HepG2 (cell line): ENCODE data around the gene TTF2. TPM values are rescaled to one million over a fixed set of nuclear protein-coding genes. Genes with fewer than 3 reads are reported as not detected.

Experiments used
- ATAC-seq: fragments of 200-7000 bp; cut with Tn5 transposase; 3 replicates; pipeline ENCODE4 v1.9.1; 2020; ENCODE audit warnings: mild to moderate bottlenecking, moderate library complexity
- BruUV-seq: library from RNA; stranded (reverse); fragments of 400-500 nt; replicated peaks from 2 replicates; lab custom pipeline; 2021; lab: Mats Ljungman, UMichigan
- CTCF ChIA-PET: fragments of 300-600 bp; formaldehyde crosslinking; extraction: SDS; loops from one replicate; lab custom pipeline; 2021; ENCODE audit warnings: low total read pairs, inconsistent platforms, low intra/inter-chr PET ratio; lab: Yijun Ruan, JAX
- POLR2A ChIA-PET: fragments of 350-600 bp; sonication (Branson Sonifier 250); formaldehyde crosslinking; loops from one replicate; lab custom pipeline; 2020; ENCODE audit warnings: antibody characterized with exemption, inconsistent platforms; lab: Yijun Ruan, JAX
- DNase-seq: peaks from one replicate; pipeline ENCODE4 v3.0.0-alpha.2; 2015; ENCODE audit warnings: low spot score
- FAIRE-seq: peaks from 3 replicates; lab custom pipeline; 2011; peaks lifted over from hg19 to GRCh38; lab: Jason Lieb, UNC
- H2AFZ ChIP-seq: one replicate; pipeline ENCODE4 v1.6.1; 2011; ENCODE audit warnings: low read length, inconsistent platforms
- H3K27ac ChIP-seq: fragments of 300-600 bp; 3 replicates; pipeline ENCODE4 v1.8.0; 2011; ENCODE audit warnings: mixed run types, mild to moderate bottlenecking, mixed read lengths, low read length, inconsistent platforms; ENCODE audit not compliant: insufficient read depth; ENCODE audit errors: extremely low read length
- H3K27me3 ChIP-seq, 2 experiments: fragments of 200-600 bp in 1 of 2; 2 replicates in 1 of 2; 3 replicates in 1 of 2; pipeline versions ENCODE4 v1.6.0 to v1.8.0; 2011; ENCODE audit warnings: low read length in 2 of 2, mild to moderate bottlenecking in 2 of 2, moderate library complexity in 2 of 2, inconsistent platforms in 1 of 2; ENCODE audit not compliant: insufficient read depth in 2 of 2, control insufficient read depth in 1 of 2
- H3K36me3 ChIP-seq, 2 experiments: fragments of 200-600 bp in 1 of 2; replicated peaks in 1 of 2; 2 replicates in 1 of 2; 3 replicates in 1 of 2; pipeline versions ENCODE4 v1.5.1 to v1.8.0; 2011; ENCODE audit warnings: low read length in 2 of 2, inconsistent platforms in 1 of 2; ENCODE audit not compliant: insufficient read depth in 2 of 2, control insufficient read depth in 1 of 2
- H3K4me1 ChIP-seq: 2 replicates; pipeline ENCODE4 v1.5.1; 2012; ENCODE audit warnings: low read length, inconsistent platforms; ENCODE audit not compliant: insufficient read depth
- H3K4me2 ChIP-seq: 2 replicates; pipeline ENCODE4 v1.6.0; 2011; ENCODE audit warnings: low read depth, low read length, inconsistent platforms
- H3K4me3 ChIP-seq, 3 experiments: fragments of 200-600 bp in 1 of 3; sonication (generic), shearing (Covaris generic) in 1 of 3; replicated peaks in 1 of 3; 2 replicates each; pipeline ENCODE4 v1.5.1; 2011 to 2016; ENCODE audit warnings: low read length in 3 of 3, inconsistent platforms in 2 of 3, low read depth in 2 of 3, mild to moderate bottlenecking in 2 of 3, control low read depth in 1 of 3, mixed read lengths in 1 of 3; ENCODE audit not compliant: insufficient read depth in 1 of 3
- H3K79me2 ChIP-seq: one replicate; pipeline ENCODE4 v1.6.1; 2011; ENCODE audit warnings: low read length, inconsistent platforms; ENCODE audit not compliant: insufficient read depth
- H3K9ac ChIP-seq: 2 replicates; pipeline ENCODE4 v1.6.0; 2011; ENCODE audit warnings: mild to moderate bottlenecking, low read depth, low read length, inconsistent platforms; ENCODE audit not compliant: insufficient read depth
- H3K9me3 ChIP-seq: 2 replicates; pipeline ENCODE4 v1.5.1; 2012; ENCODE audit warnings: mild to moderate bottlenecking, low read length
- H4K20me1 ChIP-seq: 2 replicates; pipeline ENCODE4 v1.6.0; 2011; ENCODE audit warnings: inconsistent platforms, mild to moderate bottlenecking, low read length, moderate library complexity; ENCODE audit not compliant: insufficient read depth
- AHR ChIP-seq: IDR thresholded peaks from 2 replicates; pipeline ENCODE4 v1.6.1; 2018; ENCODE audit warnings: missing genetic modification reagents, missing compliant biosample characterization
- CSRNP2 ChIP-seq: sonication (generic); formaldehyde crosslinking; conservative IDR thresholded peaks from 2 replicates; pipeline ENCODE4 v1.8.0; 2022; ENCODE audit warnings: low read depth, missing genetic modification reagents
- IKZF1 ChIP-seq: fragments of 450-650 bp; IDR thresholded peaks from 2 replicates; pipeline ENCODE4 v1.7.1; 2016
- SP140L ChIP-seq: sonication (generic); formaldehyde crosslinking; IDR thresholded peaks from 2 replicates; pipeline ENCODE4 v1.4.0; 2020; ENCODE audit warnings: missing genetic modification reagents, borderline replicate concordance
- TCF12 ChIP-seq, 2 experiments: fragments of 450-650 bp in 1 of 2; sonication (generic) in 1 of 2; formaldehyde crosslinking in 1 of 2; IDR thresholded peaks; 2 replicates each; pipeline versions ENCODE4 v1.6.1 to v1.8.0; 2017 to 2022; ENCODE audit warnings: antibody characterized with exemption in 1 of 2, mild to moderate bottlenecking in 1 of 2, missing genetic modification reagents in 1 of 2, moderate library complexity in 1 of 2
- TOE1 ChIP-seq: sonication (generic); formaldehyde crosslinking; IDR thresholded peaks from 2 replicates; pipeline ENCODE4 v1.4.0; 2020; ENCODE audit warnings: mild to moderate bottlenecking, missing genetic modification reagents
- ZNF335 ChIP-seq: sonication (generic); formaldehyde crosslinking; IDR thresholded peaks from 2 replicates; pipeline ENCODE4 v1.4.0; 2020; ENCODE audit warnings: missing genetic modification reagents
- ZNF501 ChIP-seq: sonication (generic); formaldehyde crosslinking; IDR thresholded peaks from 2 replicates; pipeline ENCODE4 v1.5.1; 2020; ENCODE audit warnings: mild to moderate bottlenecking, moderate library complexity, missing genetic modification reagents
- WGBS: methylation state at CpG from one replicate; pipeline ENCODE4 v1.1.6; 2017; ENCODE audit warnings: low lambda C conversion rate; 5-methylcytosine and 5-hydroxymethylcytosine counted together
- in situ Hi-C: cut with HindIII; loops from 2 replicates; pipeline ENCODE4 v1.10.0; 2017; ENCODE audit warnings: low pct_unique_long_range_greater_than_20kb; ENCODE audit not compliant: extremely low pct_ligation_motif_present
- intact Hi-C: fragments of 100-400 bp; cut with micrococcal nuclease; formaldehyde crosslinking; loops from one replicate; pipeline ENCODE4 v1.10.0; 2022; ENCODE audit not compliant: unreplicated experiment
- polyA plus RNA-seq, 8 experiments: library from polyadenylated mRNA; depleted of rRNA in 3 of 8; stranded (reverse) in 7 of 8; unstranded in 1 of 8; fragments of >200 nt; fragmentation: Illumina TruSeq in 4 of 8; extraction: Trizol in 4 of 8; gene quantifications; 2 replicates each; pipeline versions ENCODE4 v1.2.1 to v1.2.3, GENCODE V29; 2011 to 2016; ENCODE audit warnings: low read depth in 4 of 8, missing spikeins in 1 of 8, mixed read lengths in 1 of 8; ENCODE audit not compliant: insufficient read depth in 1 of 8
- total RNA-seq, 5 experiments: library from RNA; depleted of rRNA; stranded (reverse); fragments of >200 nt; fragmentation: Illumina TruSeq; extraction: Trizol; gene quantifications; 2 replicates each; pipeline ENCODE4 v1.2.3, GENCODE V29; 2016; ENCODE audit warnings: low read depth in 1 of 5
- TF ChIP-seq, protein P1 (sequence below): sonication (generic); formaldehyde crosslinking; IDR thresholded peaks from 2 replicates; pipeline ENCODE4 v1.8.1; 2022; ENCODE audit warnings: mild to moderate bottlenecking, missing genetic modification reagents
- TF ChIP-seq, protein P2 (sequence below), 2 experiments: sonication (generic) in 1 of 2; formaldehyde crosslinking in 1 of 2; IDR thresholded peaks; 2 replicates each; pipeline versions ENCODE4 v1.4.0 to v1.6.1; 2018 to 2020; ENCODE audit warnings: missing genetic modification reagents in 2 of 2, borderline replicate concordance in 1 of 2, low read depth in 1 of 2, mild to moderate bottlenecking in 1 of 2, missing biosample characterization in 1 of 2

Gene TTF2
- total and polyA plus RNA-seq, 2 of the 13 experiments (the other 11 are each of a cell fraction or from before 2014, with no cell fraction given), result 12.8 to 48.9 TPM

GRCh38 chr1:117025568-117025967, 34.6 kb upstream of the TTF2 start (continued):
- TF ChIP-seq, protein P1, sequence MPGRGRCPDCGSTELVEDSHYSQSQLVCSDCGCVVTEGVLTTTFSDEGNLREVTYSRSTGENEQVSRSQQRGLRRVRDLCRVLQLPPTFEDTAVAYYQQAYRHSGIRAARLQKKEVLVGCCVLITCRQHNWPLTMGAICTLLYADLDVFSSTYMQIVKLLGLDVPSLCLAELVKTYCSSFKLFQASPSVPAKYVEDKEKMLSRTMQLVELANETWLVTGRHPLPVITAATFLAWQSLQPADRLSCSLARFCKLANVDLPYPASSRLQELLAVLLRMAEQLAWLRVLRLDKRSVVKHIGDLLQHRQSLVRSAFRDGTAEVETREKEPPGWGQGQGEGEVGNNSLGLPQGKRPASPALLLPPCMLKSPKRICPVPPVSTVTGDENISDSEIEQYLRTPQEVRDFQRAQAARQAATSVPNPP (CRISPR knock-in tag), result no peak
- TF ChIP-seq TOE1 (no peak), AHR (CRISPR knock-in tag) (no peak), ZNF501 (CRISPR knock-in tag) (no peak), IKZF1 (no peak)
- TF ChIP-seq, protein P2, sequence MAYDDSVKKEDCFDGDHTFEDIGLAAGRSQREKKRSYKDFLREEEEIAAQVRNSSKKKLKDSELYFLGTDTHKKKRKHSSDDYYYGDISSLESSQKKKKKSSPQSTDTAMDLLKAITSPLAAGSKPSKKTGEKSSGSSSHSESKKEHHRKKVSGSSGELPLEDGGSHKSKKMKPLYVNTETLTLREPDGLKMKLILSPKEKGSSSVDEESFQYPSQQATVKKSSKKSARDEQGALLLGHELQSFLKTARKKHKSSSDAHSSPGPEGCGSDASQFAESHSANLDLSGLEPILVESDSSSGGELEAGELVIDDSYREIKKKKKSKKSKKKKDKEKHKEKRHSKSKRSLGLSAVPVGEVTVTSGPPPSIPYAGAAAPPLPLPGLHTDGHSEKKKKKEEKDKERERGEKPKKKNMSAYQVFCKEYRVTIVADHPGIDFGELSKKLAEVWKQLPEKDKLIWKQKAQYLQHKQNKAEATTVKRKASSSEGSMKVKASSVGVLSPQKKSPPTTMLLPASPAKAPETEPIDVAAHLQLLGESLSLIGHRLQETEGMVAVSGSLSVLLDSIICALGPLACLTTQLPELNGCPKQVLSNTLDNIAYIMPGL (CRISPR knock-in tag; IDR thresholded peaks at IDR 0.05; ENCODE audit: borderline replicate concordance in 1 of 2, low read depth in 1 of 2), result no peak

GRCh38 chr1:117026361-117026760, 33.8 kb upstream of the TTF2 start:
- Histone ChIP-seq H3K4me2 (no peak overlapping the region), H3K9ac (no peak overlapping the region), H3K4me3 (no peak overlapping the region), H3K27ac (no peak overlapping the region), H3K9me3 (no peaks in the 10 kb centered on the region), H4K20me1 (no peaks in the 10 kb centered on the region), H3K79me2 (no peaks in the 10 kb centered on the region), H3K27me3 (0 out of 5 replicates have a peak, but pooled peaks cover 0 to 1% of the 10 kb centered on the region in 2 experiments), H3K36me3 (no peaks in the 10 kb centered on the region), H2AFZ (no peak overlapping the region), H3K4me1 (no peaks in the 10 kb centered on the region)
- DNase-seq (no peak), FAIRE-seq (no peak), ATAC-seq (no peak)
- no peak for TF ChIP-seq ZNF335 (CRISPR knock-in tag)
- no peak for TF ChIP-seq TCF12 (IDR thresholded peaks at IDR 0.05)
- TF ChIP-seq TCF12 (CRISPR knock-in tag; IDR thresholded peaks at IDR 0.05), result no peak
- TF ChIP-seq SP140L (CRISPR knock-in tag), result no peak
- TF ChIP-seq CSRNP2 (CRISPR knock-in tag), result no peak
- ChIA-PET CTCF (no interaction called here), POLR2A (no interaction called here)
- BruUV-seq, result no TSS peak
- intact Hi-C loops, result no loop called here
- WGBS, result 49% methylated on average over 6 of the region's 6 CpGs
- in situ Hi-C loops, result no loop called here
